GM21576 (cell line): Measurements from ENCODE around the gene FBF1.

Source experiments
- ATAC-seq: cut with Tn5 transposase; IDR thresholded peaks from one replicate; pipeline ENCODE4 v1.9.1; 2021; ENCODE audit warnings: mild to moderate bottlenecking, moderate library complexity; ENCODE audit not compliant: unreplicated experiment

The FBF1 gene

DNA sequence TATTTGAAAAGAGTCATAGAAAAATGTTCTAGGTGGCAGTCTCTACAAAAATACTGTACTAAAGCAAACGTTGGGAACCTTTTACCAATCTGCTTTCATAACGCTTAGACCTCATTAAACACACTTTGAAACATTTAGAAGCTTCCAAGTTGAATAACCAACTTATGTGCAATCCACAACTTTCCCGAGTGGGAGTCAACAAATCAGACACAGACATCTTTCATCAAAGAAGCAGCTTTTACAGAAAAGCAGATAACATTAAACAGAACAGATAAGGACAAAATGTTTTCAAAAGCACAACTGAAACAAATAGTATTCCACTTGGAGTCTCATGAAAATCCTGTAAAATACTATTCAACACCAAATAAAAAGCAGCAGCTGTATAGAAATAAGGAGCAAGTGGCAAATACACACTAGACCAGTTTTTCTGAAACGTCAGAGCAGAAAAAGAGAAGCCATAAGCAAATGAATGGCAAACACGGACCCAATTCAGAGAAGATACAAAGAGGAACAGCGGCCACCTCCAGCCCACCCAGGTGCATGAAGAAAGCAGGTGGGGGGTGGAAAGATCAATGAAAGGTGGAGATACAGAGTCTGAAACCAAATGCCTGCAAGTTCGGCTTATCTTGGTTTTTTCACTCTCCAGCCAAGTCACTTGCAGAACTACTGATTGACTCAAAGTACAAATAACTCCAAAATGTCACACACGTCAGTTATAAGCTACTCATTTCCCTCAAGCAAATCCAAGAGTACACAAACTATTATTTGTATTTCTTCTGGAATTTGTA is 18.4 kb upstream of the FBF1 start:
- ATAC-seq, result no peak

DNA sequence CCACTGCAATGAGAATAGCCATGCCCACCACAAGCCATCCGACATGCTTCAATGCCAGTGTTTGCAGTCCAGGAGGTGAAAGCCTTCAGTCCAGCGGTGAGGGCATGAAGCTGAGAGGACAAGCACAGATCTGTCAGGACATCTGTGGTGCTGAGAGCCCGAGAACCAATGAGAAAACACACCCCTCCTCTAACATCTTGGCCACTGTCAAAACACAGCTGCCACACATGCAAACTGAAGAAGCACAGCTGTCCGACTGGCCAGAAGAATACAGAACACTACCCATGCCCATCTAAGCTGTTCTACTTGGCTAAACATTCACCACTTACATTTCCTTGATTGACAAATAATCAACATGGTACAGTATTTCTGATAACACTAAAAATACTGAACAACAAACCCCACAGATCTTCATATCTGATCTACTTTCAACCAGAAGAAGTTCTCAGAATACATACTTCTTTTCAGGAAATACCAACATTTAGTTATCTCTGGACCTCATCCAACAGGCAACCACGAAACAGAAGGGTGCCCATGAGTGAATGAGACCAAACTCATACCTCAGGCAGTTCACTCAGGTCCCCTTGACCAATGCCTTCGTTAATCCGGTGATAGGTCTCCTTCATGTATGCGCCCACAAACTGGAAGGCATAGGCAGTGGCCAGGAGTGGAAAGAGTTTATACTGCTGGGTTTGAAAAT is 10.2 kb upstream of the FBF1 start:
- ATAC-seq, result no peak

DNA sequence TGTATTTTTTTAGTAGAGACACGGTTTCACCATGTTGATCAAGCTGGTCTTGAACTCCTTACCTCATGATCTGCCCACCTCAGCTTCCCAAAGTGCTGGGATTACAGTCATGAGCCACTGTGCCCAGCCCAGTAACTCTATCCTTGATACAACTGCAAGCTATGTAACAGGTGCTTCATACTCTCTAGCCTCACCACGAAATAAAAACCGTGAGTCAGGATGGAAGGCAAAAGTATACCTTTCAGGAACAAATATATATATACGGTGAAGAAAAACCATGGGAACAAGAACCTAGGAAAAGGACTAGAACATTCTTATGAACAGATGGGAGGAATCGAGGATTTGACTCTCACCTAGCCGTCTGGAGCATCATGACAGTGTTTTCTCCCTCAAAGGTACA is 9.6 kb upstream of the FBF1 start:
- ATAC-seq, result no peak

DNA sequence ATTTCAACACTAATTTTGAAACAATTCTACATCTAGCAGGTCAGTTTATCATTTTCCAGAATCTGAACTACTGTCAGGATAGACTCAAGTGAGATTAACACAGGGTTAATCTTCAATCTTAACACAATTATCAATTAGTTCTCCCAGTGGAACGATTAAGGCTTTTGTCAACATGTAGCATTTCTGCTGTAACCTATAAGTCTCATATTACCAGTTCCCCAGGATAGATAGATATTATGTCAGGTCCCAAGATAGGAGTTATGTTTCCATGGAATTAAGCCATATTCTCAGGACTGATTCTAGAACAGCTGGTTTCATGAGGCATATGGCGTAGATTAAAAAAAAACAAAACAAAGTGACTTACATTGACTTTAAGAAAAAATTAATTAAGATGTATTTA is 4.4 kb upstream of the FBF1 start:
- ATAC-seq, result no peak

DNA sequence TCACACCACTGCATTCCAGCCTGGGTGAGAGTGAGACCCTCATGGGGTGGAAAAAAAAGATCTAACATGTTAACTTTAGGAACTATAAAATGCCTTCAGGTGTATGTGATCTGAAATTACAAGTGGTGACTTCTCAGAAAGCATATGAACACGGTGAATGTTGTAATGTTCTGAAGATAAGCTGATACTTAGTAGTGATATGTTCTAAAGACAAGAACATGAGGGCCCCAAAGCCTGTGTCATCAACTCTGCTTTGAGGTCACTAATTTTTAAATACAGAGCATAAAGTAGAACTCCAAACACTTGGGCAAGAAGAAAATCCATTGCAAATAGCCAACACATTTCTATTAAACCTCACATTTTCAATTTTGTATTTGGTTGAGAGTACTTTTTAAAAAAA is 2.6 kb upstream of the FBF1 start:
- ATAC-seq, result no peak

DNA sequence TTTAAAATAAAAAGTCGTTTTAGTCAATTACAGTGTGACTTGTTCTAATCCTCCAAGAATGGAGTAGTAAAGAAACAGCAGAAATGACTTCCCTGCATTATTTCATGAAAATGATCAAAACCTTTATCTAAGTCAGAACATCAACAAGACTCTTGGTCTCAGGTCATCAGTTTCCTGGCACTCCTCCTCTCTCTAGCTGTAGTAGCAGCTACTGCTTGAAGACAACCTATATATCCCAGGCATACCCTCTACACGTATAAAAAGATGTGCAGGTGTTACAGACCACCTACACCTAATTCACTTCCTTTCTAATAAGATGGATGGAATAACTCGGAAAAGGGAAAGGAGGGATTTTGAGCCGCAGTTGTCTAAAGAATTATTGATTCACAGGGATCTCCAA is 1.6 kb upstream of the FBF1 start:
- ATAC-seq, result no peak

DNA sequence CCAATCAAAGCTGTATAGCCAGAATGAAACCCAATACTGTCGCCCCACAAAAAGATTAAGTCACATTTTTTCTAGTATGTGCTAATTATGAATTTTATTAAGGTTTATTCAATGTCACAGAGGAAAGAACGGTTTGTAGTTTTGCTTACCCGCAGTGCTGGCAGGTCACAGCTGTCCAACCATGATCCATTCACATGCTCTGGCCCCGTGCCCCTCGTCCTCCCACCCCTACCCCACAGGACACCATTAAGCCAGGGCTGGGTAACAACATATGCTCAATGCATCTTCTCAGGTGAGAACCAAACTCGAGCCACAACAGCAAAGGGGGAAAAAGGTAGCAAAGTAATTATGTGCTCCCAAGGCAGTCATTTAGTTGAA is 589 bp upstream of the FBF1 start:
- ATAC-seq, result no peak

DNA sequence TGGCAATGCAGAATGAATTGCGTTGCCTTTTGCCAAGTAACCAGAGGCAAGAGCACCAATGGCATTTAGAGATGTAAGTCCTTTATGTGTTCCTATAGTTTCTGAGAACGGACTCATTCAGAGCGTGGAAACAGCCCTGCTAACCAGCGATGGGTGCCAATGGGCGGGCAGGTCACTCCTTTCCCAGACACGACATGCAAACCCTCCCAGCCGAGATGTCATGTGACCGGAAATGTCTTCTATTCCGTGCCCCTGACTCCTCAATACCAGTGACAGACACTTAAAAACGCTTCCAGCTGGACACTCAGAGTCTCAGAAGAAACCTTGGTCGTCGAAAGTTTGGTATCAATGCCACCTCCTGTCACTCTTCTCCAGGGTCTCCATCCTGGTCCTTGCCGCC is 3.2 kb downstream of the FBF1 start:
- ATAC-seq, result no peak

DNA sequence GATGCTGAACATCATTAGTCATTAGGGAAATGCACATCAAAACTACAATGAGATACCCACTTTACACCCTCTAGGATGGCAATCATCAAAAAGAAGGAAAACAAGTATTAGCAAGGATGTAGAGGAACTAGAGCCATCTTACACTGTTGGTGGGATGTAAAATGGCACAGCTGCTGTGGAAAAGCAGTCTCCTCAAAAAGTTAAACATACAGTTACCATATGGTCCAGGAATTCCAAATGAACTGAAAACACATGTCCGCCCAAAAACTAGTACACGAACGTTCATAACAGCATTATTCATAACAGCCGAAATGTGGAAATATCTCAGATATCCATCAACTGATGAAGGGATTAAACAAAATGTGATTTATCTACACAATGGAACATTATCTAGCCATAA is 7.0 kb downstream of the FBF1 start:
- no peak for ATAC-seq

DNA sequence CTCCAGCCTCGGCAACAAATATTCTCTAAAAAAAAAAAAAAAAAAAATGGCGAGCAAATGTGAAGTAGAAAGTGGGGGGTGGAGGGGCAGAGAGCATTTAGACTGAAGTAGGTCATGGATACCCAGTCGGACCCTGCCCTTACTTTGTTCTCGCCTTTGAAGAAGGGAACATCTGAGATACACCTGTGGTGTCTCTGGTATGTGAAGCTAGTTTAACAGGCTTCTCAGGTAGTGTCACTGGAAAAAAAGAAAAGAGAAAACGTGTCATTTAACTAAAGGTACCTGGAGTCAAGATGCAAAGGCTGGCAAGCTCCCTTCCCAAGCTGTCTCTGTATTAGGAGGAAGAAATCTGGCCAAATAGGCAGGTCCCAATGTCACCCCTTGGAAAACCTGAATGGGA is 8.0 kb downstream of the FBF1 start:
- no peak for ATAC-seq

DNA sequence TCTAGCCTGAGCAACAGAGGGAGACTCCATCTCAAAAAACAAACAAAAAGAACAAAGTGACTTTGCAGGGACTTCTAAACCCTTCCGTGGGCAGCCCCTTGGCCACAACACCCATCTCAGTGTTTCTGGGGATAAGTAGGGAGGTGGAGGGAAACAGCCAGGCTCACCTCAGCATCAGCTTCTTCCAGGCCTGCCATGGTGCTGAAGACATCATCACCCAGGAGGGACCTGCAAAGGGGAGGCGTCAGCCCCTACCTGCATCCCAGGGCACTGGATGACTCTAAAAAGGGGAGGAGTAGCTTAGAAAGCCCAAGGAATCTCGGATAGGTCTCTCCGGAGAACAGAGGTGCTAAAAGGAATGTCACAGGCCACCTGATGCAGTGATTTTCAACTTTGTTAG is 9.8 kb downstream of the FBF1 start:
- no peak for ATAC-seq

DNA sequence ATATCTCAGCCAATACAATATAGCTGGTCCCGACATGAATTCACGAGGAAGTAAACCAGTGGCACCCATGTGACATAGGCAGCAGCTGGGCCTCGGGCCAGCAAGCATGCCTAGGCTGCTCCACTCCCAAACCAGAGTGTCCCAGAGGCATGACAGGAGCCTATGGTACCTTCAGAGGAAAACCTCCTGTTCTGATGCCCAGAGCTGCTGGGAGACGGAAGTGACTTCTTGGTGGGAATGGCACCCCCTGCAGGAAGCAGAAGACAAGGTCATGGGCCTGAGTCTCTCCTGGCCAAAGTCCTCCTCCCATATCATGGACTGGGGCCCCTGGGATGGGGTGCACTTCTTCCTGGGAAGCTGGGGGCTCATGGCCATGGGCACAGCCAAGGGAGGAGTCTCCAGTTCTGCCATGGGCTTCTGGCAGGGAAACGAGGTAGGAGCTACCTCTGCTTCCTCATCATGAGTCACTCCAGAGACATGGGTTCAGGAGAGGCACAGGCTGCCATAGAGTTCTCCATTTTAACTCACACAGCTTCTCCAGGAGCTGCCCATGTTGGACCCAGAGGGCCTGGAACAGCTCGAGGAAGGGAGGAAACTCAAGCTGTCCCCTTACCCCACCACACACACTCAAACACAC is 13.4 kb downstream of the FBF1 start:
- ATAC-seq, result no peak

DNA sequence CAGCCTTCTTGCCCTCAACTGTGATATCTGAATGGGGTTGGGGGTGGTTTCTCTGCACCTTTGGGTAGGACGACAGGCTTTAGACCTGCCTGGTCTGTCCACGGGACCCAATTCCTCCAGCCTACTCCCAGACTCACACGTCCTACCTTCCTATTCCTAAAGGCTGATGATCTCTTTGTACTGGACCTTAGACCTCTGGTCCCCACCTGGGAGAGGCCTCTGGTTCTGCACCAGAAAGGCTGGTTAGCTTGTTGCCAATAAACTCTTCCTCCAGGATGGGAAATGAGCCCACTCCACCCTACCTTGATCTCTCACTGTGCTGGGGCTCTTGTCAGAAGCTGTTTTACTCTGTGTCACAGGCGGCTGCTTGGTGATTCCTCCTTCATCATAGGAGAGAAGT is 14.4 kb downstream of the FBF1 start:
- no peak for ATAC-seq

DNA sequence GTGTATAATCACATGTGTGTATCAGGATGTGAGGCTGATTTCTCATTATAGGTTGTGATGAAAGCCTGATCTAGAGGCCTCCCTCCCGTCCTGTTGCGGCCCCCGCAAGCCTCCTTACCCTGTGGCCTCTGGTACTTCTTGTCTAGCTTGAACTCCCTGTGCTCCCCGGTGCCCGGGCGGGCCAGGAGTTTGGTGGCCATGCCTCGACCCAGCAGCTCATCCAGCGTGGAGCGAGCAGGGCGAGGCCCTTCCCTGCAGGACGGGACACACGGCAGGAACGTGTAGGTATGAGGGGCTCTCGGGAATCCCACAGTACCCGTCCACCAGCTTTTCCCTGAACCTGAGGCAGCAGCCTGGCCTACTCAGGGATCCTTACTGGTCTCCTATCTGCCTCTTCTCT is 14.9 kb downstream of the FBF1 start:
- no peak for ATAC-seq

DNA sequence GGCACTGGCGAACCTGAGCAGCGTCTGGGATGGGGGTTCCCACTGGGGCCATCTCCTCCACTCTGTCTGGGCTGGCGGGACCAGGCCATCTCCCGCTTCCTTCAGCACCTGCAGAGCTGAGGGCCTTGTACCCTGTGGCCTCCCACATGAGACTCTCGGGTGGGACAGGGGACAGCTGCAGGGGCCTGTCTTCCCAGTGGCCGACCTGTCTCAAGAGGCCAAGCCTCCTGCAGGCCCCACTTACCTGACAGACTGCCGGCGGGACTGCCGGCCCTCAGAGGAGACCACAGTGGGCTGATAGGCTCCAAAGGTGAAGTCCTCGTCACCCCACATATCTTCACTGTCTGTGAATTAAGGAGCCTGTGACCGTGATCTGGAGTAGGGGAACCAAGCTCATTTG is 15.7 kb downstream of the FBF1 start:
- no peak for ATAC-seq

DNA sequence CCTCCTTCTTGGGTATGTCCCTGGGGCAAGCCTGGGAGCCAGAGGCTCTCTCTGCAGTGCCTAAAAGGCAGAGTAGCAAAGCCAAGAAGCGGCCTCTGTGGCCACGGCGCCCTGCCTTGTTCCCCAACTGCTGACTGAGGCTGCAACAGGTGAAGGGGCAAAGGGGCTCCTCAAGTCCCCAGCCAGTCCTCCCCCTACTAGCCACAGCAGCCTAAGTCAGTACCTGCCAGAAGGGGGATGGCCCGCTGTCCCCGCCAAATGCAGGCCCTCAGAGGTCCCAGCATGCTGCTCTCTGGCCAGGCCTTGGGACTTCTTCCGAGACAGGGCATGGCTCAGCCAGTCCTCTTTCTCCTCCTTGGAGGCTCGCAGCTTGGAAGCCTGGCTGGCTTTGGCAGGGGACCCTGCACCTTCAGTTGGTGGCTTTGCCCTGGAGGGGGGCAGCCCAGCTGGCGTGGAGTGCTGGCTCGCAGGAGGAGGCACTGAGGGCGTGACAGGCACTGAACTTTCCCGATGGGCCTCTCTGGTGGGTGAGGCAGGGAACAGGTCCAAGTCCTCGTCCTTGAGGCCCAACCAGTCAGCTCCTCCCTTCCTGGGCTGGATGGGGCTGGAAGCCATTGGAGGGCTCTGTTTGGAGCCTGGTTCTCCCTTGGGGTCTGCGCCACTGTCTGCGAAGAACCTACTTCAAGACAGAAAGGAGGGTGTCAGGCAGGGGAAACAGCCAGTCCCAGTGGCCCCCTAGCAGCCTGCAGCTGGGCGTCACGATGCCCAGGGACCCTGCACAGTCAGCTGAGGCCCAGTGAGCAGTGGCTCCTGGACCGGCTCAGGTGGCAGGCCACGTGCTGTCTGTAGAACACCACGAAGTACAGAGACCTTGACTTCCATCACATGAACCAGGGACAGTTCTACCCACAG is 17.6 kb downstream of the FBF1 start:
- no peak for ATAC-seq

DNA sequence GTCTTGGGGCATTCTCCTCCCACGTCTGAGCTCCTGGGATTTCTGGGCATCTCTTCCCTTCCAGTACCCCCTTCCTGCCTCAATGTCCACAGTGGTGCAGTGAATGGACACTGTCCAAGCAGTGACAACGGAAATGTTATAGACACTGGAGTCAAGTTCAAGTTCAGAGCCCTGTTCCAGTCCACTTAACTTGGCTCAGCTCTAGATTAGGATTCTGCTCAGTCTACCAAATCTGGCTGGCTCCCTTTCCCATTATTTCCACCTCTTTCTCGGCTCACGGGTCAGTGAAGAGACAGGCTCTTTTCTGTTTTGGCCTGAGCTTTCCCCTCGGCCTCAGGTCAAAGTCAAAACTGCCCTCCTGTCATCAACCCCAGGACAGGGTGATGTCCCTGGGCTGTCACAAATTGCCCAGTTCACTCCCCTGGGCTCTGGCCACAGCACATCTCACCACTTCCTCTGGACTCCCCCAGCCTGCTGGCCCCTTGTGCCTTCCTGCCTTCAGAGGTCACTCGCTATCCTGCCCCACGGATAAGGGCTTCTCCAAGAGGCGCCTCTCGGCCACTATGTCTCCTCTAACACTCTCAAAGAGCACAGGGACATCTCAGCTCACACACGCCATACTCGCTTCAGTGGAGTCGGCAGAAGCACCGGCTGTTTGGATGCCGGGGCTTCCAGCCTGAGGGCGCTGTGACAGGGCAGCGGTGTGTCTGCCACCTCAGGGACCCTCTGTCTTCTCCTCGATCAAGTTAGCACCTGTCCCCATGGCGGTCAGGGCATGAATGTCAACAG is 18.5 kb downstream of the FBF1 start:
- ATAC-seq, result no peak

DNA sequence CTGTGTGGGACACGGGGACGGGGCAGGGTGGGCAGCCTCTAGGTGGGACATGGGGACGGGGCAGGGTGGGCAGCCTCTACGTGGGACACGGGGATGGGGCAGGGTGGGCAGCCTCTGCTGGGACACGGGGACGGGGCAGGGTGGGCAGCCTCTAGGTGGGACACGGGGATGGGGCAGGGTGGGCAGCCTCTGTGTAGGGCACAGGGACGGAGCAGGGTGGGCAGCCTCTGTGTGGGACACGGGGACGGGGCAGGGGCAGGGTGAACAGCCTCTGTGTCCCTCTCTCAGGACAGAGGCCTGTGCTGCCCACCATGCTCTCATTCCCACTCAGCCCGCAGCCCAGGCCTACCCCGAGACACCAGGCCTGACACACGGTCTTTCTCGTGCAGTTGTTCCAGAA is 19.2 kb downstream of the FBF1 start:
- no peak for ATAC-seq

DNA sequence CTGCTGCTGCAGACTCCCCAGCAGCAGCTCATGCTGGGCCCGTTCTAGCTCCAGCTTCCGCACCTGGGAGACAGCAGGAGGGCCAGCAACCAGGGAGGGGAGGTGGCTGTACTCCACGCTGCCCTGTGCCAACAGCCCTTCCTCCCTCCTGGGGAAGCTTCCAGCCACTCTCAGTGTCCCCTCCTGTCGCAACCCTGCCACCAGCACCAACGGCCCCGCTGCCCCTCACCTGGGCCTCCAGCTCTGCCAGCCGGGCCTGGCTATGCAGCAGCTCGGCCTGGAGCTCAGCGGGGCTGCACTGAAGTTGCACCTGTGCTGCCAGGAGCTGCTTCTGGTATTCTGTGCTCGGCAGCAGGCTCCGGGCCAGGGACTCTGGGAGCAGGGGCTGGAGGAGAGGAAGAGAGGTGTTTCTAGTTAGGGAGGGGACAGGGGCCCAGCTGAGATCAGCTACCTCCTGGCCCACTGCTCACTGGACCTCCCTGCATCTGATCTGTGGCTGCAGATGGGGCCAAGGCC is 20.7 kb downstream of the FBF1 start:
- no peak for ATAC-seq

DNA sequence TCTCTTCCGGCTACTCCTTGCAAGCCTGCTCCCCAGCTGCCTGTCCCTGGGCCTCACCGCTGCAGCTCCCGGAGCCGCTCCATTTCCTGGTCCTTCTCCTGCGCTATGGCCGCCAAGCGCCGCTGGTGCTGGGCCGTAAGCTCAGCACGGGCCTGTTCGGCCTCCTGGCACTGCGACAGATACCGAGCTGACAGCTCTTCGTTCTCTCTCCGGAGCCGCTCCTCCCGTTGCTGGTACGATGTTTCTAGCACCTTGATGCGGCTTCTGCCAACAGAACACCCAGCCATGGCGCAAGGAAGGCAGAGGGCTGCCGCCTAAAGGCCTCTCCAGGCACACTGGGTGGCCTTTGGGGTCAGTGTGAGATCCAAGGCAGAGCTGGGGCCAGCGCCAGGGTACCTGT is 21.2 kb downstream of the FBF1 start:
- ATAC-seq, result no peak
